WTC11 (cell line): ENCODE data around the gene ADRB1.

Experiments
- CTCF ChIP-seq: fragments of 200-600 bp; IDR thresholded peaks from 2 replicates; pipeline ENCODE4 v1.8.0; 2022; ENCODE audit warnings: antibody characterized with exemption
- SMAD3 ChIP-seq: sonication (generic); formaldehyde crosslinking; IDR thresholded peaks from 2 replicates; pipeline ENCODE4 v1.8.0; 2022; ENCODE audit warnings: missing genetic modification reagents, mild to moderate bottlenecking, borderline replicate concordance

- TF ChIP-seq SMAD3 (CRISPR knock-in tag) = no peak
- TF ChIP-seq CTCF = no peak
These were observed 1.7 kb downstream of the ADRB1 start for GRCh38 chr10:114045136-114046086.
